Measurements from ENCODE around the gene NFATC1. TPM values are rescaled to one million over a fixed set of nuclear protein-coding genes. Genes with fewer than 3 reads are reported as not detected.

Gene NFATC1
- total RNA-seq, 2 donors from 2014 or later: 27.6 to 40.8 TPM

GRCh38 chr18:79512461-79513380 is 117.0 kb downstream of the NFATC1 start:
- TF ChIP-seq CTCF (IDR thresholded peaks at IDR 0.05): no peak
- H3K36me3 ChIP-seq: peaks cover 12% of the 10 kb centered on the region
- no peaks in the 10 kb centered on the region for H3K9me3 ChIP-seq
- no peak overlapping the region for H3K4me3 ChIP-seq
- ATAC-seq (ENCODE audit: insufficient number of reproducible peaks, low FRiP score, low read depth): no peak
- H3K27ac ChIP-seq: no peak overlapping the region
- H3K4me1 ChIP-seq (ENCODE audit: control insufficient read depth in 1 of 2, low read depth in 2 of 2): peaks cover 0 to 10% of the 10 kb centered on the region in 2 donors
- H3K27me3 ChIP-seq (replicated peaks; ENCODE audit: insufficient read depth): no peaks in the 10 kb centered on the region
- no peak for DNase-seq (ENCODE audit: low spot score)

- ATAC-seq (ENCODE audit: insufficient number of reproducible peaks, low FRiP score, low read depth) (no peak), DNase-seq (ENCODE audit: low spot score) (no peak)
- Histone ChIP-seq H3K9me3 (no peaks in the 10 kb centered on the region), H3K36me3 (peaks cover 12% of the 10 kb centered on the region), H3K27me3 (replicated peaks; ENCODE audit: insufficient read depth) (no peaks in the 10 kb centered on the region), H3K4me1 (ENCODE audit: control insufficient read depth in 1 of 2, low read depth in 2 of 2) (peaks cover 0 to 4% of the 10 kb centered on the region in 2 donors), H3K4me3 (no peak overlapping the region), H3K27ac (no peak overlapping the region)
- TF ChIP-seq CTCF (IDR thresholded peaks at IDR 0.05): no peak
These were observed 117.8 kb downstream of the NFATC1 start for GRCh38 chr18:79513381-79514081.

GRCh38 chr18:79515331-79515730 is 119.6 kb downstream of the NFATC1 start:
- peaks cover 12% of the 10 kb centered on the region for H3K36me3 ChIP-seq
- DNase-seq (ENCODE audit: low spot score) (no peak), ATAC-seq (ENCODE audit: insufficient number of reproducible peaks, low FRiP score, low read depth) (no peak)
- no peak overlapping the region for H3K4me3 ChIP-seq
- H3K27ac ChIP-seq: no peak overlapping the region
- no peaks in the 10 kb centered on the region for H3K9me3 ChIP-seq
- no peaks in the 10 kb centered on the region for H3K4me1 ChIP-seq (ENCODE audit: control insufficient read depth in 1 of 2, low read depth in 2 of 2)
- no peaks in the 10 kb centered on the region for H3K27me3 ChIP-seq (replicated peaks; ENCODE audit: insufficient read depth)
- TF ChIP-seq CTCF (IDR thresholded peaks at IDR 0.05): no peak

GRCh38 chr18:79515944-79516351 is 120.2 kb downstream of the NFATC1 start:
- Histone ChIP-seq H3K4me1 (ENCODE audit: control insufficient read depth in 1 of 2, low read depth in 2 of 2) (no peaks in the 10 kb centered on the region), H3K27ac (no peak overlapping the region), H3K9me3 (no peaks in the 10 kb centered on the region), H3K36me3 (peaks cover 12% of the 10 kb centered on the region), H3K4me3 (no peak overlapping the region), H3K27me3 (replicated peaks; ENCODE audit: insufficient read depth) (no peaks in the 10 kb centered on the region)
- DNase-seq (ENCODE audit: low spot score) (no peak), ATAC-seq (ENCODE audit: insufficient number of reproducible peaks, low FRiP score, low read depth) (no peak)
- TF ChIP-seq CTCF (IDR thresholded peaks at IDR 0.05): no peak

- Histone ChIP-seq H3K4me3 (no peak overlapping the region), H3K36me3 (peaks cover 12% of the 10 kb centered on the region), H3K9me3 (no peaks in the 10 kb centered on the region), H3K27me3 (replicated peaks; ENCODE audit: insufficient read depth) (no peaks in the 10 kb centered on the region), H3K4me1 (ENCODE audit: control insufficient read depth in 1 of 2, low read depth in 2 of 2) (no peaks in the 10 kb centered on the region), H3K27ac (no peak overlapping the region)
- TF ChIP-seq CTCF (IDR thresholded peaks at IDR 0.05): no peak
- DNase-seq (ENCODE audit: low spot score): no peak
- no peak for ATAC-seq (ENCODE audit: insufficient number of reproducible peaks, low FRiP score, low read depth)
These were observed 120.8 kb downstream of the NFATC1 start for GRCh38 chr18:79516441-79516931.
